MM.1S (cell line): ENCODE data around the gene DDX23.

Experiments used
- DNase-seq: peaks from one replicate; pipeline ENCODE4 v3.0.0-alpha.2; 2015
- H2AFZ ChIP-seq: fragments of 300-600 bp; sonication (generic); 2 replicates; pipeline ENCODE4 v1.6.0; 2016; ENCODE audit warnings: antibody characterized with exemption, low read length
- H3F3A ChIP-seq: fragments of 300-600 bp; sonication (generic); 2 replicates; pipeline ENCODE4 v1.6.1; 2016; ENCODE audit warnings: mild to moderate bottlenecking, antibody characterized with exemption, low read length, moderate library complexity, mixed read lengths; ENCODE audit not compliant: insufficient read depth
- H3K27ac ChIP-seq: fragments of 300-600 bp; sonication (generic); 2 replicates; pipeline ENCODE4 v1.5.1; 2016; ENCODE audit warnings: mild to moderate bottlenecking, low read length
- H3K27me3 ChIP-seq: fragments of 300-600 bp; sonication (generic); replicated peaks from 2 replicates; pipeline ENCODE4 v1.6.0; 2016; ENCODE audit warnings: low read length; ENCODE audit not compliant: insufficient read depth
- H3K36me3 ChIP-seq: fragments of 300-600 bp; sonication (generic); replicated peaks from 2 replicates; pipeline ENCODE4 v1.6.1; 2016; ENCODE audit warnings: mild to moderate bottlenecking, low read length, mixed read lengths; ENCODE audit not compliant: insufficient read depth
- H3K4me1 ChIP-seq: fragments of 300-600 bp; sonication (generic); 2 replicates; pipeline ENCODE4 v1.6.1; 2016; ENCODE audit warnings: low read length, mixed read lengths
- H3K4me2 ChIP-seq: fragments of 300-600 bp; sonication (generic); 2 replicates; pipeline ENCODE4 v1.6.0; 2016; ENCODE audit warnings: low read depth, low read length
- H3K4me3 ChIP-seq: fragments of 300-600 bp; sonication (generic); 2 replicates; pipeline ENCODE4 v1.5.1; 2016; ENCODE audit warnings: low read length, mixed read lengths
- H3K79me2 ChIP-seq: fragments of 300-600 bp; sonication (generic); 2 replicates; pipeline ENCODE4 v1.6.1; 2016; ENCODE audit warnings: mixed run types, low read length, mixed read lengths
- H3K9ac ChIP-seq: fragments of 300-600 bp; sonication (generic); 2 replicates; pipeline ENCODE4 v1.6.1; 2016; ENCODE audit warnings: low read length, mixed read lengths
- H3K9me2 ChIP-seq: fragments of 300-600 bp; sonication (generic); replicated peaks from 2 replicates; pipeline ENCODE4 v1.6.1; 2016; ENCODE audit warnings: mild to moderate bottlenecking, low read length, mixed read lengths; ENCODE audit not compliant: insufficient read depth
- H3K9me3 ChIP-seq: fragments of 300-600 bp; sonication (generic); replicated peaks from 2 replicates; pipeline ENCODE4 v1.6.1; 2016; ENCODE audit warnings: mild to moderate bottlenecking, low read length, mixed read lengths; ENCODE audit not compliant: insufficient read depth
- H4K20me1 ChIP-seq: fragments of 300-600 bp; sonication (generic); 2 replicates; pipeline ENCODE4 v1.6.1; 2016; ENCODE audit warnings: mild to moderate bottlenecking, low read length, moderate library complexity, mixed read lengths; ENCODE audit not compliant: insufficient read depth
- CTCF ChIP-seq: fragments of 300-600 bp; sonication (generic); IDR thresholded peaks from 2 replicates; pipeline ENCODE4 v1.5.1; 2016; ENCODE audit warnings: antibody characterized with exemption, low read length, mixed read lengths
- EZH2 ChIP-seq: fragments of 300-600 bp; sonication (generic); optimal IDR thresholded peaks from 2 replicates; pipeline ENCODE3; 2017; ENCODE audit warnings: low read depth, mild to moderate bottlenecking, antibody characterized with exemption, low read length, mixed read lengths
- EZH2phosphoT487 ChIP-seq: fragments of 300-600 bp; sonication (generic); IDR thresholded peaks from 2 replicates; pipeline ENCODE4 v1.6.1; 2018; ENCODE audit warnings: antibody characterized with exemption, low read length

DDX23 gene

GRCh38 chr12:48894271-48894670, 42.3 kb upstream of the DDX23 start:
- Histone ChIP-seq H3K27me3 (peaks cover 12% of the 10 kb centered on the region), H2AFZ (no peak overlapping the region), H3K9me3 (no peaks in the 10 kb centered on the region), H3F3A (no peaks in the 10 kb centered on the region), H3K9me2 (no peaks in the 10 kb centered on the region), H3K9ac (no peak overlapping the region), H3K4me2 (no peak overlapping the region), H3K4me3 (no peak overlapping the region), H3K4me1 (0 out of 2 replicates have a peak, but pooled peaks cover 3% of the 10 kb centered on the region), H3K27ac (no peak overlapping the region), H3K36me3 (no peaks in the 10 kb centered on the region), H3K79me2 (no peaks in the 10 kb centered on the region), H4K20me1 (no peaks in the 10 kb centered on the region)
- TF ChIP-seq EZH2phosphoT487 (no peak), CTCF (no peak), EZH2 (no peak)
- DNase-seq: no peak

DNA sequence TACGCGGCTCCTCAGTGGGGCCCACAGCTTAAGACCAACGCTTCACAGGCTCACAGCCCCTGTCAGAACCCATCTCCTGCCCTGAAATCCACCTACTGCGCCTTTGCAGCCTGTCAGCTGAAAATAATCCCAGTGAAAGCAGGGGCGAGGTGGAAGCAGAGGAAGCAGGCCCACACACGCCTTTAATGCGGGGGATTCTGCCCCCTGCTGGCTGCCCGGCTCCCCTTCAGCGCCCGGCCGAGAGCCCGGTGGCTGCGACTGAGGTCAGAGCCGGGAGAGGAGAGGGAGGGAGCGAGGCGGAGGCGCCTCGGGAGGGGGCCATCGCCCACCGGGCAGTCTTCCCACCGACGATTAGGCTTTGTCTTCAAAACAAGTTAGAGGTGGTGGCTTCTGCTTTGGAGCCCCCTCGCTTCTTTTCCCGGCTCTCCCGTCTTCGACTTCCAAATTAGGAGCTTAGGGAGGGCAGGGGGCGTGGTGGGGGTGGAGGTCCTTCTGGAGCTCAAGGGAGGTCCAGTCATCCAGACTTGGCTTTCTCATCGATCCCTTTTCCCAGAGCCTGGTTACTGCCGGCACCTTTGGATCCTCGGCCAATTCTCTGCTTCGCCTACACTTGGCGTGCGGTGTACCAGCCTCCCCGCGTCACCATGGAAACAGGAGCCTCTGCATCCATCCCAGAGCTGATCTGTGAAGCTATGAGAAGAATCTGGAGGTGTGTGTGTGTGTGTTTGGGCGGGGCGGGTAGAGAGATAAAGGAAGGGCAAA, 38.9 kb upstream of the DDX23 start:
- peak overlapping the region; percentile 49 for H3K4me3 ChIP-seq
- H3K79me2 ChIP-seq: no peaks in the 10 kb centered on the region
- no peaks in the 10 kb centered on the region for H4K20me1 ChIP-seq
- H3K4me2 ChIP-seq: peak overlapping the region; percentile 88
- no peaks in the 10 kb centered on the region for H3F3A ChIP-seq
- H3K4me1 ChIP-seq: 0 out of 2 replicates have a peak, but pooled peaks cover 3% of the 10 kb centered on the region
- H3K27me3 ChIP-seq: peaks cover 12% of the 10 kb centered on the region
- H3K9me3 ChIP-seq: no peaks in the 10 kb centered on the region
- H3K9me2 ChIP-seq: no peaks in the 10 kb centered on the region
- peak overlapping the region; percentile 86 for H2AFZ ChIP-seq
- no peak overlapping the region for H3K27ac ChIP-seq
- TF ChIP-seq CTCF (peak; percentile 92), EZH2 (no peak)
- H3K36me3 ChIP-seq: no peaks in the 10 kb centered on the region
- no peak overlapping the region for H3K9ac ChIP-seq
- peak; percentile 68 for DNase-seq

DNA sequence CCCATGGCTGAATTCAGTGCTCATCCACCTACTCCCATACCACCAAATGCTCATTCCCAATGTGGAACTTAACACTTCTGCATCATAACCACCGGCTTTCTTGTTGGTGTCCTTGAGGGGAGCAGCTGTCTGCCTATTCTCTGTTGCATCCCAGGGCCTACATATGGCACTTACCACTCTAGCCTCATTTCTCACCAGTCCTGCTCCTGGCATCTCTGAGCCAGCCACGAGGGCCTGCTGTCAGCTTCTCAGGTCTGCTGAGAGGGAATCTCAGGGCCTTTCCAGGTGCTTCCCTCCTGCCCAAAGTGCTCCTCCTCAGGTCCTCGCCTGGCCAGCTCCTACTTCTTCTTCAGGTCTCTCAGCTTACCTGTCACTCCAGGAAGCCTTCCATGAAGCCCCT, 37.7 kb upstream of the DDX23 start:
- no peak overlapping the region for H3K27ac ChIP-seq
- H3K4me3 ChIP-seq: no peak overlapping the region
- H2AFZ ChIP-seq: no peak overlapping the region

More for the DNA sequence above, 37.7 kb upstream of the DDX23 start:
- Histone ChIP-seq H3K9me2 (no peaks in the 10 kb centered on the region), H3K27me3 (peaks cover 12% of the 10 kb centered on the region), H4K20me1 (no peaks in the 10 kb centered on the region), H3K9ac (no peak overlapping the region), H3K4me1 (0 out of 2 replicates have a peak, but pooled peaks cover 3% of the 10 kb centered on the region), H3K79me2 (no peaks in the 10 kb centered on the region), H3K4me2 (no peak overlapping the region), H3K9me3 (no peaks in the 10 kb centered on the region), H3F3A (no peaks in the 10 kb centered on the region), H3K36me3 (no peaks in the 10 kb centered on the region)
- DNase-seq: no peak
- no peak for TF ChIP-seq EZH2phosphoT487
- TF ChIP-seq EZH2: no peak
- no peak for TF ChIP-seq CTCF
